ENCODE measurements around the gene TSPO2.

DNA sequence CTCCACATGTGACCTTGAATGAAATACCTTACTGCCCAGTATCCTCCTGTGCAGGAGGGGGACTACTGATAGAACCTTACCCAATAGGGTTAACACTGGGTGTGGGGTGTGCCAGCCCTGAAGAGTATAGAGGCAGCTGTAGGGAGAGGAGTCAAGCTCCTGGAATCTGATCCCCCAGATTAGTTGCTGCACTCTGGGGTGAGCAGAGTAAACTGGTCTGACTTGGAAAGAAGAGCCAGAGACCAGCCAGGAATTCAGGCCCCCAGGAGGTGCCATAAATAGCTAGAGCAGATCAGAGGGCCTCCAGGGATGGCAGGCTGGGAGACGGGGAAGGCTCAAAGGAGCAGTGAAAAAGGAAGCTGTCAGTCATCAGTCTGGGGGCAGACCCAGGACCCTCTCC is 7.3 kb downstream of the TSPO2 start:
- TF ChIP-seq CTCF (IDR thresholded peaks at IDR 0.05; ENCODE audit: insufficient read depth, low read length, poor library complexity, severe bottlenecking) (no peak), EZH2phosphoT487 (conservative IDR thresholded peaks at IDR 0.05; ENCODE audit: low read length) (no peak)
